Hematopoietic multipotent progenitor cell treated with erythropoietin and hydrocortisone succinate and interleukin-3 and kit ligand, for 4 days (in vitro differentiated cells): ENCODE measurements around the gene MPST.
A peak's percentile ranks its signal among the peaks of the same experiment; 100 is the strongest.
"Not testable (repeated sequence)": the region's sequence is repeated elsewhere in the genome, so short reads cannot be mapped to it uniquely, and the experiment has no call there.

Experiments used
- DNase-seq: peaks from one replicate; pipeline ENCODE4 v3.0.0-alpha.2; 2015

The MPST gene

DNA sequence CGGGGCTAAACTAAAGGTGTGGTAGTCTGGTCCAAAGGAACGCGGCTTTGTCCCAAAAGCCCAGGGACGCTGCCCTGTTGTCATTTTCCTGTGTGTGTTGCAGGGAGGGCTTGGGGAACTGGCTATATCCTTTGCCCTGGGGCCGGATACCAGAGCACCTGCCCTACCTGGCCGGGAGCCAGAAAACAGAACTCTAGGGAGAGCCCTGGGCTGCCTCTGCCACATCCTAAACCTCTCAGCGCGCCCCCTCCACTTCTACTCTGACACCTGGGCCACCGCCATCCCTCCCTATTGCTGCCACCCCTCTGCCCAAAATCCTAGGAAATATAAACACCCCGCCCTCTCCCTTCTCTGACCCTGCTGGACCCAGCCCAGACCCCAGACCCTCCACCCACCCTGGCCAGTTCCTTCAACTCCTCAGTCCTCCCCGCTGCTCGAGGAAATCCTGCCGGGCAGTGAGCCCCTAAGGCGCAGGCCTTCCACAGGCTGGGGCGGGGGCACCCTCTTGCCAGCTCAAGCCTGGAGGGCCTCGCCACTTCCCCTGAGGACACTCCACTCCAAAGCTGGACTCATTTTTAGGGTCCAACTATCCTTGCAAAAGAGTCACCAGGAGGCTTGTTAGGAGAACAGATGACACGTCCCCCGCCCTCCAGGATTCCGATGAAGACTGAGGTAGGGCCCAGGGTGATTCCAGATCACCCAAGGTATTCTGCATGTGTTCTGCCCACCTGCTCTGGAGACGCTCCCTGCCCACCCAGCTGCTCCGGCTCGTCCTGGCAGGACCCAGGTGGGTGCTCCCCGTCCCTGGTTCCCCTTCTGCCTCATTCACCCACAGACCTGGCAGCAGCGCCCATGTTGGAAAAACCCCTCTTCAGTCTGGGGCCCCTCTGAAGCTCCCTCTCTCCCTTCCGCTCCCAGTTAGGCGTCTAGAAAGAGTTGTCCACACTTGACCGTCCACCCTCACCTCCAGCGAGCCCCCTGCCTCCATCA lies 44.2 kb downstream of the MPST start:
- no peak for DNase-seq

DNA sequence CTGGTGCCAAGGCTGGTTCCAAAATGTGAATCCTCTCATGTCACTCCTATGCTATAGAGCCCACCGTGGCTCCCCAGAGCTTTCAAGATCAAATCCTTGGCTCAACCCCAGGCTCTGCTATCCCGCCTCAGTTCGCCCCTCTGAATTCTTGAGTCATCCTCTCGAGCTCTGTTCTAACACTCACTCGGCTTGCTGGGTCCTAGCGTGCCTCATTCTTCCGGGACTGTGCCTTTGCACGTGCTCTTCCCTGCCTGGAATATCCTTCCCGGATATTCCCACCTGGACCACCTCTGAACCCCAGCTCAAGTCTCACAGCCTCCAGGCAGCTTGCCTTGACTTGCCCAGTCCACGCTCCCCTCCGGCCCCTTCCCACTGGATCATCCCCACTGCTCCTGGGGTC lies 45.0 kb downstream of the MPST start:
- DNase-seq = no peak

GRCh38 chr22:37065180-37065579 lies 45.6 kb downstream of the MPST start:
- DNase-seq = no peak

GRCh38 chr22:37065961-37066360 lies 46.4 kb downstream of the MPST start:
- DNase-seq = no peak

GRCh38 chr22:37067428-37067827 lies 47.9 kb downstream of the MPST start:
- no peak for DNase-seq

- peak; percentile 30 for DNase-seq
Observed at GRCh38 chr22:37068859-37069258, 49.3 kb downstream of the MPST start.

GRCh38 chr22:37069319-37069718 lies 49.8 kb downstream of the MPST start:
- no peak for DNase-seq

- DNase-seq = no peak
Observed at GRCh38 chr22:37069719-37070118, 50.2 kb downstream of the MPST start.

DNA sequence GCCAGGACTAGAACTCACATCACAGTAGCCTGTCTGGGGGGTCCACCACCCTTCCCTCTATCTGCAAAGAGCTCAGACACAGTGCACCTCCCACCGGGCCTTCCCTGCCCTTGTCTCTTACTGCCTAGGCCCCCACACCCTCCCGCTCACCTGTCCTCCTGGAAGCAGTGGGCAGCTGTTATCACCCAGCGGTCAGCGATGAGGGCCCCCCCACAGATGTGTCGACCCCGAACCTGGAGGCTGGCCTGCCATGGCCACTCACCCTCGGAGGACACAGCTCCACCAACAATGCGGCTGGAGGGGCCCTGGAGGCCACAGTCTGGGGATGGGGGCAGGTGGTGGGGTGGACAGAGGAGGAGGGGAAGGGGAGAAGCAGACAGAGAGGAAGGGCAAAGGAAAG lies 50.8 kb downstream of the MPST start:
- no peak for DNase-seq

GRCh38 chr22:37070744-37071143 lies 51.2 kb downstream of the MPST start:
- no peak for DNase-seq

GRCh38 chr22:37071850-37072592 lies 52.5 kb downstream of the MPST start:
- not testable (repeated sequence) for DNase-seq

DNA sequence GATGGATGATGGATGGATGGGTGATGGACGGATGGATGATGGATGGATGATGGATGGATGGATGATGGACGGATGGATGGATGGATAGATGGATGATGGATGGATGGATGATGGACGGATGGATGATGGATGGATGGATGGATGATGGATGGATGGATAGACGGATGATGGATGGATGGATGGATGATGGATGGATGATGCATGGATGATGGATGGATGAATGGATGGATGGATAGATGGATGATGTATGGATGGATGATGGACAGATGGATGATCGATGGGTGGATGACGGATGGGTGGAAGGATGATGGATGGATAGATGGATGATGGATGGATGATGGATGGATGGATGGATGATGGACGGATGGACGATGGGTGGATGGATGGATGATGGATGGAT lies 53.1 kb downstream of the MPST start:
- DNase-seq = no peak

DNA sequence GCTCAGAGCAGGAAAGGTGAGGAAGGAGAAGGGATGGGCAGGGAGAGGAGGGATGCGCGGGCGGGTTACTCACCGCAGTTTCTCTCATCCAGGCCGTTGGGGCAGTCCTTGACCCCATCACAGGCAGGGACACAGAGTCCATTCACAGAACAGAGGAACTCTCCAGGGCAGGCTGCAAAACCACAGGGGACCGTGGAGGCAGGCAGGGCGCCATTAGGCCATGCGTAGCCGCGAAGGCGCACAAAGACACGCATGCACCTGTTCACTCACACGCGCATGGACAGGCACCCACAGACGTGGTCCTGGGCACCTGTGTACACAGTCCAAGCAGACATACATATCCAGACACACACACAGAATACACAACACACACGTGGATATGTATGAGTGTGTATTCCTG lies 55.0 kb downstream of the MPST start:
- DNase-seq = no peak

DNA sequence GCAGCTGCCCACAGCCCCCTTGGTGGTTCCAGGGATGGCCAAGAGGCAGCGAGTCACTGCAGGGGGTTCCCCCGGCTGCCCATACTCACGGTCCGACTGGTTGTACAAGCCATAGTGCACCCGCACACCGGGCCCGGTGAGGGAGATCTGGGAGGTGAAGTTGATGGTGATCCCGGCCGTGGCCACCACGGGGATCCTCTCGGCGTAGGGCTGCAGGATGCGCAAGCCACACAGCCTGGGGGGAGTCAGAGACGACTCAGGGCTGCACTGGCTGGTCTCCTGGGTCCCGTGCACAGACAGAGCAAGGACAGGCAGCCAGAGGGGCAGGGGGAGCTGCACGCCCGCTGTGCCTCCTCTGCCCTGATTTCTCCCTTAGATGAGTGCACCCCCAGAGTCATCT lies 55.5 kb downstream of the MPST start:
- DNase-seq = no peak

DNA sequence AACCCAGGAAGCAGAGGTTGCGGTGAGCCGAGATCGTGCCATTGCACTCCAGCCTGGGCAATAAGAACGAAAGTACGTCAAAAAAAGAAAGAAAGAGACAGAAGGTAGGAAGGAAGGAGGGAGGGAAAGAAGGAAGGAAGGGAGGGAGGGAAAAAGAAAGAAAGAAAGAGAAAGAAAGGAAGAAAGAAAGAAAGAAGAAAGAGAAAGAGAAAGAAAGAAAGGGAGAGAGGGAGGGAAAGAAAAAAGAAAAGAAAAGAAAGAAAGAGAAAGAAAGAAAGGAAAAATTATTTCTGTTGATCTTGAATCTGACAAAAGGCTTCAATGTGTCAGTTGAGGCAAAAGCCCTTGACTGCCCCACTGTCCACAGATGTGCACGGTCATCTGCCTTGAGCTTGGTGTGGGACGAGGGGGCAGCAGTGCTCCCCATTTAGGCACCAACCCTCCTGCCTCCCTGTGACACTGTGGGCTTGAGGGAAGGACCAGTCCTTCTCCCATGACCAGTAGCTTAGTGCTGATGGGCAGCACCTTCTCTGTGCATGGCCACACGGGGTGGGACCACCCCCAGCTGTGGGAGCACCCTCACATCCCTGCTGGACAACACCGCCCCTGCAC lies 56.4 kb downstream of the MPST start:
- DNase-seq = no peak

GRCh38 chr22:37077802-37078448 lies 58.4 kb downstream of the MPST start:
- DNase-seq = peak; percentile 75

GRCh38 chr22:37079158-37079557 lies 59.6 kb downstream of the MPST start:
- no peak for DNase-seq
